Gastroesophageal sphincter (tissue), 4 donors: ENCODE results near the gene MLN. TPM values are rescaled to one million over a fixed set of nuclear protein-coding genes. Genes with fewer than 3 reads are reported as not detected.

Source experiments
- ATAC-seq: fragments of 150-250 bp; one replicate; pipeline ENCODE4 v1.9.1; 2016; ENCODE audit warnings: mild to moderate bottlenecking, moderate library complexity
- H3K27ac ChIP-seq, 4 donors: fragments of 200-600 bp; sonication (generic) in 3 of 4; 1 replicate in 3 of 4; 2 replicates in 1 of 4; pipeline ENCODE4 v1.5.1; 2016 to 2019
- H3K27me3 ChIP-seq: fragments of 200-600 bp; sonication (generic); one replicate; pipeline ENCODE4 v1.5.1; 2019
- H3K36me3 ChIP-seq, 2 donors: fragments of 200-600 bp; sonication (generic); one replicate each; pipeline ENCODE4 v1.5.1; 2019; ENCODE audit warnings: control low read depth in 1 of 2
- H3K4me1 ChIP-seq, 3 donors: fragments of 200-600 bp; sonication (generic); 1 replicate in 2 of 3; 2 replicates in 1 of 3; pipeline ENCODE4 v1.5.1; 2016 to 2019; ENCODE audit warnings: control low read depth in 2 of 3
- H3K4me3 ChIP-seq, 2 donors: fragments of 200-600 bp; sonication (generic); one replicate each; pipeline ENCODE4 v1.5.1; 2019; ENCODE audit warnings: mild to moderate bottlenecking in 1 of 2, moderate library complexity in 1 of 2
- H3K9me3 ChIP-seq, 3 donors: fragments of 200-600 bp; sonication (generic); one replicate each; pipeline ENCODE4 v1.5.1; 2017 to 2019; ENCODE audit warnings: control low read depth in 2 of 3
- CTCF ChIP-seq, 4 experiments: fragments of 200-600 bp in 2 of 4; fragments of 450-650 bp in 2 of 4; sonication (generic) in 1 of 4; IDR thresholded peaks; one replicate each; pipeline ENCODE4 v1.5.1; 2017 to 2019; ENCODE audit warnings: antibody characterized with exemption in 4 of 4, mild to moderate bottlenecking in 2 of 4, moderate library complexity in 2 of 4
- EP300 ChIP-seq: sonication (generic); formaldehyde crosslinking; IDR thresholded peaks from one replicate; pipeline ENCODE4 v1.6.1; 2017; ENCODE audit warnings: antibody characterized with exemption, mild to moderate bottlenecking
- POLR2A ChIP-seq, 2 donors: fragments of 450-650 bp; IDR thresholded peaks; one replicate each; pipeline ENCODE4 v1.6.1; 2017; ENCODE audit warnings: antibody characterized with exemption in 2 of 2, mild to moderate bottlenecking in 2 of 2, moderate library complexity in 1 of 2
- POLR2AphosphoS5 ChIP-seq: sonication (generic); formaldehyde crosslinking; IDR thresholded peaks from one replicate; pipeline ENCODE4 v1.6.1; 2017; ENCODE audit warnings: antibody characterized with exemption
- WGBS, 2 donors: methylation state at CpG; one replicate each; pipeline ENCODE4 v1.1.5; 2018; ENCODE audit warnings: low coverage in 1 of 2; 5-methylcytosine and 5-hydroxymethylcytosine counted together
- total RNA-seq, 4 donors: library from RNA; depleted of rRNA; stranded (reverse); fragments of >200 nt; gene quantifications; one replicate each; pipeline ENCODE4 v1.1.0, GENCODE V29; 2016

Gene MLN
- total RNA-seq, 4 donors from 2014 or later, result not detected

- peaks cover 0 to 15% (median 4%) of the 10 kb centered on the region in 3 donors for H3K4me1 ChIP-seq
These were observed 22.7 kb upstream of the MLN start for GRCh38 chr6:33826537-33826936.

GRCh38 chr6:33824461-33825154 lies 20.8 kb upstream of the MLN start:
- no peak for ATAC-seq
- Histone ChIP-seq H3K9me3 (no peaks in the 10 kb centered on the region), H3K27me3 (peaks cover 23% of the 10 kb centered on the region), H3K27ac (no peak overlapping the region), H3K4me3 (no peak overlapping the region), H3K36me3 (no peaks in the 10 kb centered on the region), H3K4me1 (peaks cover 0 to 15% (median 4%) of the 10 kb centered on the region in 3 donors)
- 28 to 29% methylated on average over 5 to 9 of the region's 15 CpGs for WGBS, 2 donors
- TF ChIP-seq CTCF (IDR thresholded peaks at IDR 0.05), result no peak
- no peak for TF ChIP-seq POLR2AphosphoS5
- no peak for TF ChIP-seq POLR2A (IDR thresholded peaks at IDR 0.05)
- no peak for TF ChIP-seq EP300

More at GRCh38 chr6:33826537-33826936, 22.7 kb upstream of the MLN start:
- TF ChIP-seq POLR2A (IDR thresholded peaks at IDR 0.05) (no peak), POLR2AphosphoS5 (no peak), EP300 (no peak)
- Histone ChIP-seq H3K36me3 (no peaks in the 10 kb centered on the region), H3K9me3 (no peaks in the 10 kb centered on the region), H3K4me3 (no peak overlapping the region), H3K27me3 (peaks cover 26% of the 10 kb centered on the region), H3K27ac (no peak overlapping the region)
- WGBS, 2 donors, result 20 to 45% methylated on average over 1 to 2 of the region's 2 CpGs
- ATAC-seq, result no peak

- Histone ChIP-seq H3K36me3 (no peaks in the 10 kb centered on the region), H3K27ac (no peak overlapping the region), H3K4me1 (peaks cover 0 to 9% (median 0%) of the 10 kb centered on the region in 3 donors), H3K27me3 (peaks cover 30% of the 10 kb centered on the region), H3K9me3 (no peaks in the 10 kb centered on the region), H3K4me3 (no peak overlapping the region)
- no CpG with 5 or more reads among the region's 2 CpGs for WGBS, 2 donors
- TF ChIP-seq CTCF (IDR thresholded peaks at IDR 0.05) (no peak), EP300 (no peak), POLR2AphosphoS5 (no peak), POLR2A (IDR thresholded peaks at IDR 0.05) (no peak)
- no peak for ATAC-seq
These were observed 20.0 kb upstream of the MLN start for GRCh38 chr6:33823806-33824205.

- no peak for ATAC-seq
- no peak for TF ChIP-seq CTCF (IDR thresholded peaks at IDR 0.05)
- no peak for TF ChIP-seq EP300
- no peak for TF ChIP-seq POLR2AphosphoS5
- no peak for TF ChIP-seq POLR2A (IDR thresholded peaks at IDR 0.05)
- no peaks in the 10 kb centered on the region for H3K4me1 ChIP-seq
- H3K9me3 ChIP-seq, result no peaks in the 10 kb centered on the region
- no peak overlapping the region for H3K4me3 ChIP-seq
- H3K27ac ChIP-seq, result no peak overlapping the region
- no peaks in the 10 kb centered on the region for H3K36me3 ChIP-seq
- H3K27me3 ChIP-seq, result peaks cover 37% of the 10 kb centered on the region
- WGBS, 2 donors, result 48 to 62% methylated on average over 5 to 8 of the region's 10 CpGs
These were observed 19.0 kb upstream of the MLN start for GRCh38 chr6:33822575-33823395.

- 60 to 100% methylated on average over 1 to 3 of the region's 7 CpGs for WGBS, 2 donors
- Histone ChIP-seq H3K27me3 (peaks cover 46% of the 10 kb centered on the region), H3K9me3 (no peaks in the 10 kb centered on the region), H3K27ac (no peak overlapping the region), H3K4me1 (no peaks in the 10 kb centered on the region), H3K4me3 (no peak overlapping the region), H3K36me3 (no peaks in the 10 kb centered on the region)
- no peak for TF ChIP-seq EP300
- no peak for TF ChIP-seq CTCF (IDR thresholded peaks at IDR 0.05)
- TF ChIP-seq POLR2AphosphoS5, result no peak
- TF ChIP-seq POLR2A (IDR thresholded peaks at IDR 0.05), result no peak
- no peak for ATAC-seq
These were observed 17.1 kb upstream of the MLN start for GRCh38 chr6:33820784-33821520.
